Muscle of leg (tissue), 11 donors: Measurements from ENCODE around the gene STAB1. TPM values are rescaled to one million over a fixed set of nuclear protein-coding genes. Genes with fewer than 3 reads are reported as not detected.

Experiments
- DNase-seq: peaks from one replicate; pipeline ENCODE4 v3.0.0; 2013
- H3K27ac ChIP-seq: one replicate; pipeline ENCODE4 v1.5.1; 2013; ENCODE audit warnings: mild to moderate bottlenecking, low read length, control low read depth
- H3K27me3 ChIP-seq: one replicate; pipeline ENCODE4 v1.6.1; 2013; ENCODE audit warnings: low read length; ENCODE audit not compliant: control insufficient read depth, insufficient read depth
- H3K36me3 ChIP-seq: one replicate; pipeline ENCODE4 v1.6.1; 2013; ENCODE audit warnings: low read length; ENCODE audit not compliant: control insufficient read depth, insufficient read depth
- H3K4me1 ChIP-seq: one replicate; pipeline ENCODE4 v1.6.1; 2013; ENCODE audit warnings: low read length; ENCODE audit not compliant: control insufficient read depth, insufficient read depth
- H3K4me3 ChIP-seq: one replicate; pipeline ENCODE4 v1.5.1; 2013; ENCODE audit warnings: low read length, control low read depth
- H3K9me3 ChIP-seq: replicated peaks from 2 replicates; pipeline ENCODE4 v1.6.1; 2013; ENCODE audit warnings: low read depth, low read length; ENCODE audit not compliant: control insufficient read depth
- WGBS: methylation state at CpG from one replicate; pipeline ENCODE4 v1.1.5; 2013; ENCODE audit warnings: missing lambda C conversion rate; ENCODE audit not compliant: insufficient coverage; 5-methylcytosine and 5-hydroxymethylcytosine counted together
- polyA plus RNA-seq, 8 donors: library from polyadenylated mRNA; unstranded; fragments of 120-200 nt; gene quantifications; one replicate each; pipeline versions ENCODE4 v1.2.1 to v1.2.3, GENCODE V29; 2013; ENCODE audit warnings: inconsistent platforms in 1 of 8, low replicate concordance in 1 of 8; ENCODE audit not compliant: insufficient read length in 8 of 8, insufficient read depth in 1 of 8
- total RNA-seq: library from RNA; stranded (reverse); fragments of 120-200 nt; gene quantifications from one replicate; pipeline ENCODE4 v1.2.4, GENCODE V29; 2013

STAB1 gene
- total and polyA plus RNA-seq, 9 donors: 39.4 to 60.5 (median 53.1) TPM

DNA sequence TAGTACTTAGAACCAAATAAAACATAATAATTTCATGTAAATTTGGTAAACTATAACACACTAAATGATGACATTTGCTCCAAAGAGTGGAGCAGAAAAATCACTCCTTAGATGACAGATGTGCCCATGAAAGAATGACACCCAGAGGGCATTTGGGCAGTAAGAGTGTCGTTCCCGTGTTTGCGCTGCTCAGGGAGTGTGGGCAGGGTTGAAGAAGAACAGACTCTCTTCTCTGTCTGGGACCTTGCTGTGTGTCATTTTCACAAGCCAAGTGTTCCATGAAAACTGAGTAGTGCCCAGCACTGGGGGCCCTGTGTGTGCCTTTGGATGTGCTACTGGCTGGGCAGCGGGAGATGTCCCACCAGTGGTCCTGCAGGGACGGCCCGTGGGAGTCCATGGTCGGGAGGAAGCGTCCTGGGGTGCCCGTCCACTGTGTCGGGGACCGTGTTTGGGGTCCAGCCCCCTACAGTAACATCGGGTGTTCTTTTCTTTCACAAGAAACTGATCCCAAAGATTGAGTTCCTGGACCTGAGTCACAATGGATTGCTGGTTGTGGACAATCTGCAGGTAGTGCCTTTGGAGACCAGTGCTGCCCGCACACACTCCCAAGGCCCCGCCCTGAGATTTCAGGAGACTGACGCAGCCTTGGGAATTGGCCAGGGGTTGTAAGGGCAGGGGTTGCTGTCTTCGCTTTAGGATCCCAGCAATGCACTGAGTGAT is 17.9 kb upstream of the STAB1 start:
- no peak for DNase-seq
- Histone ChIP-seq H3K4me1 (peaks cover 3% of the 10 kb centered on the region), H3K36me3 (peaks cover 96% of the 10 kb centered on the region), H3K27me3 (no peaks in the 10 kb centered on the region), H3K9me3 (no peaks in the 10 kb centered on the region), H3K4me3 (no peak overlapping the region), H3K27ac (no peak overlapping the region)
- WGBS: 95% methylated on average over 13 of the region's 16 CpGs

DNA sequence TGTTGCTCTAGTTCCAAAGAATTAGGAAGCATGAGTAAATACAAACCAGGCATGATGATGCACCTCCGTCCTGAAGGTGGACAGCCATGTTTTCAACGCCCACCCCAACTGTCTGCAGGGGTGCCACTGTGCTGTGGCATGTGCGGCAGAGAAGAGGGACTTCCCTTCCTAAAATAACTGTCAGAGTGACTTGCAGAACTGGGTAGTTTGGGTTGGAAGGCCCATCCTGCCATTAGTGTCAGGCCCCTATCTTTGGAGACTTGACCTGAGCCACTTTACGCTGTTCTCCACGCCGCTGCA is 17.4 kb upstream of the STAB1 start:
- Histone ChIP-seq H3K36me3 (peaks cover 96% of the 10 kb centered on the region), H3K27ac (no peak overlapping the region)

GRCh38 chr3:52479037-52479876 is 15.9 kb upstream of the STAB1 start:
- 94% methylated on average over 7 of the region's 7 CpGs for WGBS

More for the DNA sequence above, 17.4 kb upstream of the STAB1 start:
- Histone ChIP-seq H3K4me3 (no peak overlapping the region), H3K9me3 (no peaks in the 10 kb centered on the region), H3K27me3 (no peaks in the 10 kb centered on the region), H3K4me1 (peaks cover 3% of the 10 kb centered on the region)
- WGBS: 100% methylated on average over 4 of the region's 6 CpGs
- DNase-seq: no peak

DNA sequence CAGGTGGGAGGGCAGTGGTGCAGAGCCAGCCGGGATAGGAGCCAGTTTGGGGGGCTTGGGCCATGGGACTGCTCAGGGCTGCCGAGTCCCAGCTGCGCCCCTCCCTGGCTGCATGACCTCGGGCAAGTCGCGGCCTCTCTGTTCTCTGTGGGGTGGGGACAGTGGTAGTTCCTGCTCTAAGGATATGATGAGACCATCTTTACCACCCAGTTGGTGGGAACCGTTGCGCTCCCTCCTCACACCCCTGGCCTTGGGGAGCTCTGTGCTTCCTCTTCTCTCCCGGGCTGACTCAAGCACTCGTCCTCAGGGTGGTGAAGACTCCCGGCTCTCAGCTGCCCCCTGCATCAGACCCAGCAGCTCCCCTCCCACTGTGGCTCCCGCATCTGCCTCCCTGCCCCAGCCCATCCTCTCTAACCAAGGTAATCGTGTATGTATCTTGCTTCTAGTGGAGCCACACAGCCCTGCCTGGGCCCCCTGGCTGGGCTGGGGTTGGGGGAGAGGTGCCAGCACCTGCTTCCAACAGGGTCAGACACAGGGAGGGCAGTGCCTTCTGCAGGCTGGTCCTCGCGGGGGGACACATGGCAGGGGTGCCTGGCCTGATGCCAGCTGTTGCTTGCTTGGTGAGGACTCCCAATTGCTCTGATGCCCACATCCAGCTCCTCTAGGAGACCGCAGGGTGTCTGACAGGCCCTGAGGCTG is 15.1 kb upstream of the STAB1 start:
- no peak overlapping the region for H3K27ac ChIP-seq
- no peak overlapping the region for H3K4me3 ChIP-seq
- no peak for DNase-seq
- no peaks in the 10 kb centered on the region for H3K9me3 ChIP-seq
- no peaks in the 10 kb centered on the region for H3K27me3 ChIP-seq
- no peaks in the 10 kb centered on the region for H3K4me1 ChIP-seq
- 76% methylated on average over 8 of the region's 16 CpGs for WGBS
- peaks cover 91% of the 10 kb centered on the region for H3K36me3 ChIP-seq

More at GRCh38 chr3:52479037-52479876, 15.9 kb upstream of the STAB1 start:
- H3K4me1 ChIP-seq: no peaks in the 10 kb centered on the region
- no peak for DNase-seq
- no peaks in the 10 kb centered on the region for H3K9me3 ChIP-seq
- H3K36me3 ChIP-seq: peaks cover 92% of the 10 kb centered on the region
- no peak overlapping the region for H3K4me3 ChIP-seq
- H3K27ac ChIP-seq: no peak overlapping the region
- no peaks in the 10 kb centered on the region for H3K27me3 ChIP-seq

DNA sequence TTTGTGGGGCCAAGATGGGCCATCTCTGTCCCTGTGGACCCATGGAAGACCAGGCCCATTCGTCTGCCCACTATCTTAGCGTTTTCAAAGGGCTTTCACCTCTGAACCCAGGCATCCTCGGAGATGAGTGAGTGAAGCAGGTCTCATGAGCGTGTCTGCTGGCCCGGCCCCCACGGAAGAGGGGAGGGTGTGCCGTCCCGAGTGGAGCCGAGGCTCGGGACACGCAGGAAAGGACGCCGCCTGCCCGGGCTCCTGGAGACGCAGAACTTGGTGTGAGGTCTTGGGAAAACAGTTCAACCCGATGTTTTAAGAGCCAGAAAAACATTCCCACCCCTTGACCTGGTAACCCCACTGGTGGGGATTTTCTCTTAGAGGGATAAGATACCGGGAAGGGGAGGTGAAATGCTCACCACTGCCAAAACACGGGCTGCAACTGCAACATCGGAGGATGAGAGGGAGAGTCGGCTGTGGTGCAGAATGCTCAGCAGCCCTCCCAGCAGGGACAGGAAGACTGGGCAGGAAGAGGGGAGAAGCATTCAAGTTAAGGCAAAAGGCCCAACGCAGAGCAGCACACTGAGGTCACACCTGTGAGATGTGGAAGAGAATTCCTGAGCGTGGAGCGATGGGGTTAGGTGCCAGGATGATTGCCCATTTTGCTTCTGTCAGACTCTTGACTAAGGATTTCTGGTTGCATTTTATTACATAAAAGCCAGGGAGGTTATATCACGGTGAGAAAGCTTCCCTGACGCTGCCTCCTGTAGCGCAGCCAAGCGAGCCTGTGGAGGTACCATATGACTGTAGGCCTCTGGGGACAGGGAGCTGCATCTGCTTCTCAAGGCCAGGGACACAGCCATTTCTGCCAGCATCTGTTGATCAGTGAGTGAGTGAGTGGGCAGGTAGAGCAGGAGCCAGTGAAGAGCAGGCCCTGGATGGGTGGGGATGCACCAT is 14.1 kb upstream of the STAB1 start:
- WGBS: 84% methylated on average over 16 of the region's 27 CpGs
- H3K9me3 ChIP-seq: no peaks in the 10 kb centered on the region
- DNase-seq: no peak
- no peak overlapping the region for H3K27ac ChIP-seq
- H3K4me1 ChIP-seq: no peaks in the 10 kb centered on the region
- no peak overlapping the region for H3K4me3 ChIP-seq
- no peaks in the 10 kb centered on the region for H3K27me3 ChIP-seq
- H3K36me3 ChIP-seq: peaks cover 92% of the 10 kb centered on the region

- H3K36me3 ChIP-seq: peaks cover 92% of the 10 kb centered on the region
- H3K27me3 ChIP-seq: no peaks in the 10 kb centered on the region
- 76% methylated on average over 22 of the region's 23 CpGs for WGBS
- H3K9me3 ChIP-seq: no peaks in the 10 kb centered on the region
- DNase-seq: no peak
- H3K4me1 ChIP-seq: no peaks in the 10 kb centered on the region
- no peak overlapping the region for H3K27ac ChIP-seq
- H3K4me3 ChIP-seq: no peak overlapping the region
These were observed 13.2 kb upstream of the STAB1 start for GRCh38 chr3:52481819-52482521.

DNA sequence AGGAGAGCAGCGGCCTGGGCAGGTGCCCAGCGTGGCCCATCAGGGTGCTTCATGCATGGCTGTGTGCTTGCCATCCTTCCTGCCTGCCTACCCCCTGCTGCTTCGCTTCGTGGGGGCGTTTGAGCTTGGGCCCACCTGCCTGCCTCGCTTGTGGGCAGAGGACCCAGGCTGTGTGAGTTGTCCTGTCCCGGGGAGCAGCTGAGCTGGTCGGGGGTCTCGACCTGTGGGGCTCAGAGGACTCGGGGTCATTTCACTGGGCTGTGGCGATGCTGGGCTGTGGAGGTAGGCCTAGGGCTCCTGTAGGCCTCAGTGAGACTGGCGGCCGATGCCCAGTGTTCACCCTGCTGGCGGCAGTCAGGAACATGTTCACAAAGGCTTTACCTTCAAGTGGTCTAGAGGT is 12.1 kb upstream of the STAB1 start:
- 86% methylated on average over 14 of the region's 14 CpGs for WGBS

GRCh38 chr3:52483577-52484381 is 11.4 kb upstream of the STAB1 start:
- H3K36me3 ChIP-seq: peaks cover 91% of the 10 kb centered on the region
- peak; percentile 54 for DNase-seq
- WGBS: 54% methylated on average over 8 of the region's 13 CpGs
- peak overlapping the region; percentile 15 for H3K27ac ChIP-seq
- no peaks in the 10 kb centered on the region for H3K4me1 ChIP-seq
- no peaks in the 10 kb centered on the region for H3K9me3 ChIP-seq
- H3K27me3 ChIP-seq: no peaks in the 10 kb centered on the region
- H3K4me3 ChIP-seq: no peak overlapping the region

More for the DNA sequence above, 12.1 kb upstream of the STAB1 start:
- DNase-seq: no peak
- H3K9me3 ChIP-seq: no peaks in the 10 kb centered on the region
- no peak overlapping the region for H3K4me3 ChIP-seq
- H3K27me3 ChIP-seq: no peaks in the 10 kb centered on the region
- no peak overlapping the region for H3K27ac ChIP-seq
- no peaks in the 10 kb centered on the region for H3K4me1 ChIP-seq
- H3K36me3 ChIP-seq: peaks cover 92% of the 10 kb centered on the region
